RWPE2 (cell line): Measurements from ENCODE around the gene LDLRAD3.

Experiments
- ATAC-seq: fragments of 200-7000 bp; cut with Tn5 transposase; 3 replicates; pipeline ENCODE4 v1.9.1; 2021; ENCODE audit warnings: low read depth
- DNase-seq: peaks from one replicate; pipeline ENCODE4 v3.0.0-alpha.2; 2020; ENCODE audit warnings: low spot score
- H3K27ac ChIP-seq: fragments of 450-650 bp; 2 replicates; pipeline ENCODE4 v1.5.1; 2017; ENCODE audit warnings: mild to moderate bottlenecking; ENCODE audit not compliant: poor library complexity, severe bottlenecking
- H3K27me3 ChIP-seq: fragments of 250-450 bp; sonication (Bioruptor Pico); 2 replicates; pipeline ENCODE4 v1.5.1; 2021; ENCODE audit warnings: mild to moderate bottlenecking, moderate library complexity; ENCODE audit not compliant: insufficient read depth, poor library complexity, severe bottlenecking
- H3K36me3 ChIP-seq: fragments of 250-450 bp; sonication (Bioruptor Pico); 2 replicates; pipeline ENCODE4 v1.5.1; 2020; ENCODE audit warnings: low read depth, mild to moderate bottlenecking, moderate library complexity
- H3K4me1 ChIP-seq: fragments of 250-450 bp; sonication (Bioruptor Pico); 2 replicates; pipeline ENCODE4 v1.5.1; 2021; ENCODE audit warnings: mild to moderate bottlenecking, moderate library complexity; ENCODE audit not compliant: insufficient read depth, poor library complexity, severe bottlenecking
- H3K4me3 ChIP-seq: fragments of 250-450 bp; sonication (Bioruptor Pico); 2 replicates; pipeline ENCODE4 v1.5.1; 2021; ENCODE audit warnings: mild to moderate bottlenecking, moderate library complexity; ENCODE audit not compliant: severe bottlenecking
- H3K9me3 ChIP-seq: fragments of 250-450 bp; sonication (Bioruptor Pico); 2 replicates; pipeline ENCODE4 v1.5.1; 2021; ENCODE audit warnings: mild to moderate bottlenecking, moderate library complexity; ENCODE audit not compliant: severe bottlenecking
- CTCF ChIP-seq: fragments of 450-650 bp; IDR thresholded peaks from one replicate; pipeline ENCODE4 v1.5.1; 2017; ENCODE audit warnings: mild to moderate bottlenecking, moderate library complexity; ENCODE audit not compliant: poor library complexity, severe bottlenecking

Gene LDLRAD3

GRCh38 chr11:36101466-36101865, 157.6 kb downstream of the LDLRAD3 start:
- no peak for DNase-seq
- no peak for ATAC-seq
- no peaks in the 10 kb centered on the region for H3K27me3 ChIP-seq
- no peak overlapping the region for H3K27ac ChIP-seq
- H3K9me3 ChIP-seq: no peaks in the 10 kb centered on the region
- peaks cover 20% of the 10 kb centered on the region for H3K36me3 ChIP-seq
- no peaks in the 10 kb centered on the region for H3K4me1 ChIP-seq
- H3K4me3 ChIP-seq: no peak overlapping the region
- TF ChIP-seq CTCF: no peak

GRCh38 chr11:36102868-36103267, 159.0 kb downstream of the LDLRAD3 start:
- DNase-seq (no peak), ATAC-seq (no peak)
- no peaks in the 10 kb centered on the region for H3K9me3 ChIP-seq
- no peak overlapping the region for H3K4me3 ChIP-seq
- H3K27me3 ChIP-seq: no peaks in the 10 kb centered on the region
- H3K4me1 ChIP-seq: no peaks in the 10 kb centered on the region
- no peak for TF ChIP-seq CTCF
- peaks cover 23% of the 10 kb centered on the region for H3K36me3 ChIP-seq
- no peak overlapping the region for H3K27ac ChIP-seq

GRCh38 chr11:36103933-36104530, 160.2 kb downstream of the LDLRAD3 start:
- TF ChIP-seq CTCF: no peak
- no peaks in the 10 kb centered on the region for H3K4me1 ChIP-seq
- no peak overlapping the region for H3K4me3 ChIP-seq
- no peak overlapping the region for H3K27ac ChIP-seq
- H3K36me3 ChIP-seq: peaks cover 16% of the 10 kb centered on the region
- ATAC-seq: no peak
- no peaks in the 10 kb centered on the region for H3K9me3 ChIP-seq
- DNase-seq: no peak
- H3K27me3 ChIP-seq: no peaks in the 10 kb centered on the region

GRCh38 chr11:36104660-36104992, 160.8 kb downstream of the LDLRAD3 start:
- Histone ChIP-seq H3K9me3 (no peaks in the 10 kb centered on the region), H3K27ac (no peak overlapping the region), H3K27me3 (no peaks in the 10 kb centered on the region), H3K36me3 (peaks cover 10% of the 10 kb centered on the region), H3K4me3 (no peak overlapping the region), H3K4me1 (no peaks in the 10 kb centered on the region)
- TF ChIP-seq CTCF: no peak
- ATAC-seq: no peak
- no peak for DNase-seq

- peaks cover 3% of the 10 kb centered on the region; the same call in 1 of the 2 replicates for H3K36me3 ChIP-seq
- no peak for DNase-seq
- H3K4me3 ChIP-seq: no peak overlapping the region
- H3K27ac ChIP-seq: no peak overlapping the region
- TF ChIP-seq CTCF: no peak
- H3K4me1 ChIP-seq: no peaks in the 10 kb centered on the region
- H3K9me3 ChIP-seq: no peaks in the 10 kb centered on the region
- no peak for ATAC-seq
- H3K27me3 ChIP-seq: no peaks in the 10 kb centered on the region
These were observed 162.1 kb downstream of the LDLRAD3 start for GRCh38 chr11:36105743-36106581.
